ENCODE results near the gene NUMA1.

Gene NUMA1

GRCh38 chr11:72001834-72002591 lies 78.3 kb downstream of the NUMA1 start:
- Histone ChIP-seq H3K9ac (ENCODE audit: low read length) (no peak overlapping the region), H3K36me3 (ENCODE audit: control insufficient read depth, low read depth, low read length) (peaks cover 55% of the 10 kb centered on the region), H3K4me3 (ENCODE audit: low read length) (no peak overlapping the region), H3K27me3 (ENCODE audit: control insufficient read depth, insufficient read depth, low read length) (no peaks in the 10 kb centered on the region), H3K9me3 (ENCODE audit: control insufficient read depth, low read depth, low read length) (no peaks in the 10 kb centered on the region), H3K27ac (ENCODE audit: low read length) (no peak overlapping the region), H3K4me1 (ENCODE audit: control insufficient read depth, low read depth, low read length) (no peaks in the 10 kb centered on the region)

- Histone ChIP-seq H3K9ac (ENCODE audit: low read length) (no peak overlapping the region), H3K27ac (ENCODE audit: low read length) (no peak overlapping the region), H3K9me3 (ENCODE audit: control insufficient read depth, low read depth, low read length) (no peaks in the 10 kb centered on the region), H3K27me3 (ENCODE audit: control insufficient read depth, insufficient read depth, low read length) (no peaks in the 10 kb centered on the region), H3K36me3 (ENCODE audit: control insufficient read depth, low read depth, low read length) (peaks cover 47% of the 10 kb centered on the region), H3K4me3 (ENCODE audit: low read length) (no peak overlapping the region), H3K4me1 (ENCODE audit: control insufficient read depth, low read depth, low read length) (no peaks in the 10 kb centered on the region)
Measured at GRCh38 chr11:72001285-72001684, 79.1 kb downstream of the NUMA1 start.

GRCh38 chr11:72000202-72000867 lies 80.0 kb downstream of the NUMA1 start:
- Histone ChIP-seq H3K27ac (ENCODE audit: low read length) (no peak overlapping the region), H3K27me3 (ENCODE audit: control insufficient read depth, insufficient read depth, low read length) (no peaks in the 10 kb centered on the region), H3K4me3 (ENCODE audit: low read length) (no peak overlapping the region), H3K4me1 (ENCODE audit: control insufficient read depth, low read depth, low read length) (no peaks in the 10 kb centered on the region), H3K9ac (ENCODE audit: low read length) (no peak overlapping the region), H3K36me3 (ENCODE audit: control insufficient read depth, low read depth, low read length) (peaks cover 38% of the 10 kb centered on the region), H3K9me3 (ENCODE audit: control insufficient read depth, low read depth, low read length) (no peaks in the 10 kb centered on the region)

GRCh38 chr11:71999798-72000197 lies 80.5 kb downstream of the NUMA1 start:
- Histone ChIP-seq H3K27ac (ENCODE audit: low read length) (no peak overlapping the region), H3K4me1 (ENCODE audit: control insufficient read depth, low read depth, low read length) (no peaks in the 10 kb centered on the region), H3K9me3 (ENCODE audit: control insufficient read depth, low read depth, low read length) (no peaks in the 10 kb centered on the region), H3K4me3 (ENCODE audit: low read length) (no peak overlapping the region), H3K27me3 (ENCODE audit: control insufficient read depth, insufficient read depth, low read length) (no peaks in the 10 kb centered on the region), H3K36me3 (ENCODE audit: control insufficient read depth, low read depth, low read length) (peaks cover 33% of the 10 kb centered on the region), H3K9ac (ENCODE audit: low read length) (no peak overlapping the region)

GRCh38 chr11:71999362-71999761 lies 81.0 kb downstream of the NUMA1 start:
- Histone ChIP-seq H3K36me3 (ENCODE audit: control insufficient read depth, low read depth, low read length) (peaks cover 28% of the 10 kb centered on the region), H3K4me1 (ENCODE audit: control insufficient read depth, low read depth, low read length) (no peaks in the 10 kb centered on the region), H3K4me3 (ENCODE audit: low read length) (no peak overlapping the region), H3K9me3 (ENCODE audit: control insufficient read depth, low read depth, low read length) (no peaks in the 10 kb centered on the region), H3K9ac (ENCODE audit: low read length) (no peak overlapping the region), H3K27ac (ENCODE audit: low read length) (no peak overlapping the region), H3K27me3 (ENCODE audit: control insufficient read depth, insufficient read depth, low read length) (no peaks in the 10 kb centered on the region)

GRCh38 chr11:71998649-71999310 lies 81.6 kb downstream of the NUMA1 start, which contains the start of gene IL18BP:
IL18BP (plus strand) TSS chr11:71998909; CDS start chr11:71999985, 1,076 bp downstream.
- Histone ChIP-seq H3K36me3 (ENCODE audit: control insufficient read depth, low read depth, low read length) (peaks cover 22% of the 10 kb centered on the region), H3K4me1 (ENCODE audit: control insufficient read depth, low read depth, low read length) (no peaks in the 10 kb centered on the region), H3K9me3 (ENCODE audit: control insufficient read depth, low read depth, low read length) (no peaks in the 10 kb centered on the region), H3K9ac (ENCODE audit: low read length) (no peak within 1 kb of the TSS), H3K27ac (ENCODE audit: low read length) (no peak within 1 kb of the TSS), H3K27me3 (ENCODE audit: control insufficient read depth, insufficient read depth, low read length) (no peaks in the 10 kb centered on the region), H3K4me3 (ENCODE audit: low read length) (no peak within 1 kb of the TSS)

GRCh38 chr11:71998061-71998460 lies 82.3 kb downstream of the NUMA1 start:
- Histone ChIP-seq H3K4me1 (ENCODE audit: control insufficient read depth, low read depth, low read length) (no peaks in the 10 kb centered on the region), H3K27ac (ENCODE audit: low read length) (no peak overlapping the region), H3K27me3 (ENCODE audit: control insufficient read depth, insufficient read depth, low read length) (no peaks in the 10 kb centered on the region), H3K9me3 (ENCODE audit: control insufficient read depth, low read depth, low read length) (no peaks in the 10 kb centered on the region), H3K4me3 (ENCODE audit: low read length) (no peak overlapping the region), H3K9ac (ENCODE audit: low read length) (no peak overlapping the region), H3K36me3 (ENCODE audit: control insufficient read depth, low read depth, low read length) (peaks cover 15% of the 10 kb centered on the region)

GRCh38 chr11:71997594-71997993 lies 82.7 kb downstream of the NUMA1 start:
- Histone ChIP-seq H3K27ac (ENCODE audit: low read length) (no peak overlapping the region), H3K27me3 (ENCODE audit: control insufficient read depth, insufficient read depth, low read length) (no peaks in the 10 kb centered on the region), H3K9ac (ENCODE audit: low read length) (no peak overlapping the region), H3K36me3 (ENCODE audit: control insufficient read depth, low read depth, low read length) (peaks cover 11% of the 10 kb centered on the region), H3K4me3 (ENCODE audit: low read length) (no peak overlapping the region), H3K4me1 (ENCODE audit: control insufficient read depth, low read depth, low read length) (no peaks in the 10 kb centered on the region), H3K9me3 (ENCODE audit: control insufficient read depth, low read depth, low read length) (no peaks in the 10 kb centered on the region)

GRCh38 chr11:71996946-71997345 lies 83.4 kb downstream of the NUMA1 start:
- Histone ChIP-seq H3K9me3 (ENCODE audit: control insufficient read depth, low read depth, low read length) (no peaks in the 10 kb centered on the region), H3K36me3 (ENCODE audit: control insufficient read depth, low read depth, low read length) (peaks cover 4% of the 10 kb centered on the region), H3K9ac (ENCODE audit: low read length) (no peak overlapping the region), H3K27me3 (ENCODE audit: control insufficient read depth, insufficient read depth, low read length) (no peaks in the 10 kb centered on the region), H3K27ac (ENCODE audit: low read length) (no peak overlapping the region), H3K4me3 (ENCODE audit: low read length) (no peak overlapping the region), H3K4me1 (ENCODE audit: control insufficient read depth, low read depth, low read length) (no peaks in the 10 kb centered on the region)

- no peaks in the 10 kb centered on the region for H3K36me3 ChIP-seq (ENCODE audit: control insufficient read depth, low read depth, low read length)
- H3K27ac ChIP-seq (ENCODE audit: low read length) = no peak overlapping the region
- no peaks in the 10 kb centered on the region for H3K4me1 ChIP-seq (ENCODE audit: control insufficient read depth, low read depth, low read length)
- H3K9ac ChIP-seq (ENCODE audit: low read length) = no peak overlapping the region
- no peaks in the 10 kb centered on the region for H3K27me3 ChIP-seq (ENCODE audit: control insufficient read depth, insufficient read depth, low read length)
- H3K9me3 ChIP-seq (ENCODE audit: control insufficient read depth, low read depth, low read length) = no peaks in the 10 kb centered on the region
- no peak overlapping the region for H3K4me3 ChIP-seq (ENCODE audit: low read length)
Measured at GRCh38 chr11:71996517-71996916, 83.8 kb downstream of the NUMA1 start.

GRCh38 chr11:71995726-71996291 lies 84.5 kb downstream of the NUMA1 start:
- no peaks in the 10 kb centered on the region for H3K9me3 ChIP-seq (ENCODE audit: control insufficient read depth, low read depth, low read length)
- H3K9ac ChIP-seq (ENCODE audit: low read length) = no peak overlapping the region
- peaks cover 1% of the 10 kb centered on the region for H3K36me3 ChIP-seq (ENCODE audit: control insufficient read depth, low read depth, low read length)
- H3K4me1 ChIP-seq (ENCODE audit: control insufficient read depth, low read depth, low read length) = no peaks in the 10 kb centered on the region
- no peaks in the 10 kb centered on the region for H3K27me3 ChIP-seq (ENCODE audit: control insufficient read depth, insufficient read depth, low read length)
- no peak overlapping the region for H3K27ac ChIP-seq (ENCODE audit: low read length)
- H3K4me3 ChIP-seq (ENCODE audit: low read length) = no peak overlapping the region

All from iPS-18a (cell line).